ENCODE results near the gene KRTAP10-3.

Gene KRTAP10-3

GRCh38 chr21:44521928-44522752 lies 36.5 kb downstream of the KRTAP10-3 start:
- no peak for TF ChIP-seq CTCF (IDR thresholded peaks at IDR 0.05; ENCODE audit: low read depth, low read length)
- TF ChIP-seq EZH2phosphoT487 (IDR thresholded peaks at IDR 0.05; ENCODE audit: low read depth) = no peak
- H3K4me3 ChIP-seq (ENCODE audit: low read length) = no peak overlapping the region

GRCh38 chr21:44521301-44521927 lies 37.2 kb downstream of the KRTAP10-3 start:
- no peak overlapping the region for H3K4me3 ChIP-seq (ENCODE audit: low read length)
- H4K20me1 ChIP-seq (ENCODE audit: insufficient read depth, low read length) = no peaks in the 10 kb centered on the region
- H3K27ac ChIP-seq (ENCODE audit: low read length) = no peak overlapping the region
- no peaks in the 10 kb centered on the region for H3K27me3 ChIP-seq (ENCODE audit: low read depth, low read length)
- no peaks in the 10 kb centered on the region for H3K4me1 ChIP-seq (ENCODE audit: low read length)
- no peak overlapping the region for H3K4me2 ChIP-seq (ENCODE audit: low read length)
- no peak overlapping the region for H3K9ac ChIP-seq (ENCODE audit: low read length)
- H2AFZ ChIP-seq (ENCODE audit: low read depth, low read length) = no peak overlapping the region
- H3K79me2 ChIP-seq (ENCODE audit: low read length) = no peaks in the 10 kb centered on the region
- H3K36me3 ChIP-seq (replicated peaks; ENCODE audit: low read depth, low read length) = no peaks in the 10 kb centered on the region
- H3K9me3 ChIP-seq (ENCODE audit: insufficient read depth, low read length) = no peaks in the 10 kb centered on the region
- no peak for TF ChIP-seq CTCF (IDR thresholded peaks at IDR 0.05; ENCODE audit: low read depth, low read length)
- no peak for TF ChIP-seq EZH2phosphoT487 (IDR thresholded peaks at IDR 0.05; ENCODE audit: low read depth)

More at GRCh38 chr21:44521928-44522752, 36.5 kb downstream of the KRTAP10-3 start:
- Histone ChIP-seq H3K79me2 (ENCODE audit: low read length) (no peaks in the 10 kb centered on the region), H2AFZ (ENCODE audit: low read depth, low read length) (no peak overlapping the region), H3K4me2 (ENCODE audit: low read length) (no peak overlapping the region), H3K9me3 (ENCODE audit: insufficient read depth, low read length) (no peaks in the 10 kb centered on the region), H4K20me1 (ENCODE audit: insufficient read depth, low read length) (no peaks in the 10 kb centered on the region), H3K36me3 (replicated peaks; ENCODE audit: low read depth, low read length) (no peaks in the 10 kb centered on the region), H3K27me3 (ENCODE audit: low read depth, low read length) (no peaks in the 10 kb centered on the region), H3K9ac (ENCODE audit: low read length) (no peak overlapping the region), H3K27ac (ENCODE audit: low read length) (no peak overlapping the region), H3K4me1 (ENCODE audit: low read length) (no peaks in the 10 kb centered on the region)

- no peaks in the 10 kb centered on the region for H3K9me3 ChIP-seq (ENCODE audit: insufficient read depth, low read length)
- no peaks in the 10 kb centered on the region for H4K20me1 ChIP-seq (ENCODE audit: insufficient read depth, low read length)
- H2AFZ ChIP-seq (ENCODE audit: low read depth, low read length) = no peak overlapping the region
- no peak overlapping the region for H3K4me3 ChIP-seq (ENCODE audit: low read length)
- TF ChIP-seq CTCF (IDR thresholded peaks at IDR 0.05; ENCODE audit: low read depth, low read length) (no peak), EZH2phosphoT487 (IDR thresholded peaks at IDR 0.05; ENCODE audit: low read depth) (no peak)
- no peak overlapping the region for H3K27ac ChIP-seq (ENCODE audit: low read length)
- H3K36me3 ChIP-seq (replicated peaks; ENCODE audit: low read depth, low read length) = no peaks in the 10 kb centered on the region
- H3K4me2 ChIP-seq (ENCODE audit: low read length) = no peak overlapping the region
- no peaks in the 10 kb centered on the region for H3K79me2 ChIP-seq (ENCODE audit: low read length)
- no peak overlapping the region for H3K9ac ChIP-seq (ENCODE audit: low read length)
- no peaks in the 10 kb centered on the region for H3K4me1 ChIP-seq (ENCODE audit: low read length)
- H3K27me3 ChIP-seq (ENCODE audit: low read depth, low read length) = no peaks in the 10 kb centered on the region
These were observed 38.0 kb downstream of the KRTAP10-3 start for GRCh38 chr21:44520326-44521300.
